Measurements from ENCODE around the gene POLG2.

DNA sequence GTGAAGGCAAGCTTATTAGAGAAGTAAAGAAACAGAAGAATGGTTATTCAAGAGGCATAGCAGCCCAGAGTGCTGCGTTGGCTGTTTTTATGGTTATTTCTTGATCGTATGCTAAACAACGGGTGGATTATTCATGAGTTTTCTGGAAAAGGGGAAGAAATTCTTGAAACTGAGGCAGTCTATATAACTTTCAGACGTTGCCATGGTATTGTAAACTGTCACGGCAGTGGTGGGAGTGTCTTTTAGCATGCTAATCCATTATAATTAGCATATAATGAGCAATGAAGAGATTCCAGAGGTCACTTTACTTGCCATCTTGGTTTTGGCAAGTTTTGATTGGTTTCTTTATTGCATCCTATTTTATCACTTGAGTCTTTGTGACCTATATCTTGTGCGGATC lies 65.3 kb downstream of the POLG2 start:
- TF ChIP-seq, protein P1, sequence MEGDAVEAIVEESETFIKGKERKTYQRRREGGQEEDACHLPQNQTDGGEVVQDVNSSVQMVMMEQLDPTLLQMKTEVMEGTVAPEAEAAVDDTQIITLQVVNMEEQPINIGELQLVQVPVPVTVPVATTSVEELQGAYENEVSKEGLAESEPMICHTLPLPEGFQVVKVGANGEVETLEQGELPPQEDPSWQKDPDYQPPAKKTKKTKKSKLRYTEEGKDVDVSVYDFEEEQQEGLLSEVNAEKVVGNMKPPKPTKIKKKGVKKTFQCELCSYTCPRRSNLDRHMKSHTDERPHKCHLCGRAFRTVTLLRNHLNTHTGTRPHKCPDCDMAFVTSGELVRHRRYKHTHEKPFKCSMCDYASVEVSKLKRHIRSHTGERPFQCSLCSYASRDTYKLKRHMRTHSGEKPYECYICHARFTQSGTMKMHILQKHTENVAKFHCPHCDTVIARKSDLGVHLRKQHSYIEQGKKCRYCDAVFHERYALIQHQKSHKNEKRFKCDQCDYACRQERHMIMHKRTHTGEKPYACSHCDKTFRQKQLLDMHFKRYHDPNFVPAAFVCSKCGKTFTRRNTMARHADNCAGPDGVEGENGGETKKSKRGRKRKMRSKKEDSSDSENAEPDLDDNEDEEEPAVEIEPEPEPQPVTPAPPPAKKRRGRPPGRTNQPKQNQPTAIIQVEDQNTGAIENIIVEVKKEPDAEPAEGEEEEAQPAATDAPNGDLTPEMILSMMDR (IDR thresholded peaks at IDR 0.05) = no peak
- no peak for TF ChIP-seq POLR2A (IDR thresholded peaks at IDR 0.05)

Data from testis (tissue), 2 donors.